Measurements from ENCODE around the gene FADS1.

GRCh38 chr11:61784506-61784805 is 32.3 kb downstream of the FADS1 start:
- TF ChIP-seq SIN3A (IDR thresholded peaks at IDR 0.05; ENCODE audit: borderline replicate concordance, insufficient read depth, low read depth, low read length): no peak
- TF ChIP-seq CTCF (IDR thresholded peaks at IDR 0.05): no peak
